Measurements from ENCODE around the gene PGPEP1.
A peak's percentile ranks its signal among the peaks of the same experiment; 100 is the strongest.
"Not testable (repeated sequence)": the region's sequence is repeated elsewhere in the genome, so short reads cannot be mapped to it uniquely, and the experiment has no call there.

Gene PGPEP1

DNA sequence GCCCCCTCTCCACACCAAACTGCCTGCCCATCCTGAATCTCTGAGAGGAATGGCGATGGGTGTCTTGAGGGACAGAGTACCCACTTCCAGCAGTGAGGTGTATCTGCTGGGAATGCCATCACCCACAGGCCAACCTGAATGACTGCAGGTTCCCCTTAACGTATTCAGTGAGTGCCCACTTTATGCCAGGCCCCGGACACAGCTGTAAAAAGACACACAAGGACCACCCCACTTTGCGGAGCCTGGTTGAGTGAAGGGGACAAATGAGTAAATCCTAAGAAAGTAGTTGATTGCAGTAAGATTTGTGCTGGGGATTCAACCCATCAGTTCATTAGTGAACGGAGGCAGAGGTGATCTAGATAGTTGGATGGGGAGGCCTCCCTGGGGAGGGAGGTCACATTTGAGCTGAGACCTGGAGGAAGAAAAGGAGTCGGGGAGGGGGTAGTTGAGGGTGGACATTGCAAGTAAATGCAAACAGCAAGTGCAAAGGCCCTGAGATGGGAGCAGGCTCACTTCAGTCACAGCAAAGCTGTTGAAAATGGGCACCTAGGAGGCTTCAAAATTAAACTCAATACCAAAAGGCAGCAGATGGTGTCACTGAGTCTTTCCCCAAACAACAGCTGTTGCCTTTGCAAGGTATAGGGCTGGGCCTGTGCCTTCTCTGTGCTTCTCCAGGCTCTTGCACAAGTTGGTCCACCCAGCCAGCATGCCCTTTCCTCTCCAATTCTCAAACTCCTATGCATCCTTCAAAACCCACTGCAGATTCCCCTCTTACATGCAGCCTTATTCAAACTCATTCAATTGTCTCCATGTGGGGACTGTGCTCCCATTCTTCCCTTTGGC lies 49.9 kb downstream of the PGPEP1 start:
- no peak for DNase-seq (ENCODE audit: low read depth in 2 of 2)

DNA sequence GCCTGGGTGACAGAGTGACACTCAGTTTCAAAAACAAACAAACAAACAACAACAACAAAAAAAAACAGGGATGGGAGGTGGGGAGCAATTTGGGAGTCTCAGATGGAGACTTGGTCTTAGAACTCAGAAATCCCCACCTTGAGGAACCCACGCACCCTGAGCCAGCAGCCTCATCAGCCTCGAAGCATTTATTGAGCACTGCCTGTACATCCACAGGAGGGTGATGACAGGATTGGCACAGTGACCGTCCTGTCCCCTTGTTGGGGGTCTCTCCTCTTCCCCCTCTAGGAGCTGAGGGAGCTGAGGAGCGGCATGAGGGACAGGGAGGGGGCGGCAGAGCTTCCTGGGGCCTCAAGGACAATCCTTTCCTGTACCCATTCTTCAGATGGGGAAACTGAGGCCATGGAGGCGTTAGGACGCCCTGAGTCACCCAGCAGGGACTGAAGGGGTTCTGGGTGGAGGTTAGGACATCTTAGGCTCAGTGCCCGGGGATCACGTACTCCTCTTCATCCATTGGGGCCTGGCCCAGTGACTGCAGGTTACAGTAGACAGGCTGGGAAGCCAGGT lies 51.2 kb downstream of the PGPEP1 start:
- DNase-seq (ENCODE audit: low read depth in 2 of 2), result no peak

DNA sequence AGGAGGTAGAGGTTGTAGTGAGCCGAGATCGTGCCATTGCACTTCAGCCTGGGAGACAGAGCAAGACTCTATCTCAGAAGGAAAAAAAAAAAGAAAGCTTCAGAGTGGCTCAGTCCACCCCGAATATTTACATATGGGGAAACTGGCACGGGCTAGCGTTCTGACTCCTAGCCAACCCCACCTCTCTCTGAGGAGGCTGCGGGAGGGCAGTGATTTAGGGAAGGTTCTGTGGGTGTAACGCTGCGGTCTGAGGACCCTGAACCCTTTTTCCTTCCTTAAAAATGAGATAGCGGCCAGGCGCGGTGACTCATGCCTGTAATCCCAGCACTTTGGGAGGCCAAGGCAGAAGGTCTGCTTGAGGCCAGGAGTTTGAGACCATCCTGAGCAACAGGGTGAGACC lies 52.0 kb downstream of the PGPEP1 start:
- no peak for DNase-seq (ENCODE audit: low read depth in 2 of 2)

DNA sequence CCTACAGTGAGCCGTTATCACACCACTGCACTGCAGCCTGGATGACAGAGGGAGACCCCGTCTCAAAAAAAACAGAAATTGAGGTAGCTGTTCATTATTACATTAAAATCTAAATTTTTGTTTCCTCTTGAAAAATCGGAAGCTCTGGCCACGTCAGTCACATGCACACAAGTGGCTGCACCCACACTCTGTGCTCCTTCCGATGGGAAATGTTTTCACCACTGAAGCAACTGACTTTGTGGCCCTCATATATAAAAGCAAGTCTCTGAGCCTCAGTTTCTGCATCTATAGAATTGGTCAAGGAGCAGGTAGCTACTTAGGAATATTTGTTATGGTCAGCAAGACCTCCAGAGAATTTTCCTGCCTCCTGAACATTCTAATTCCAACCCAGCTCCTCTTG lies 52.5 kb downstream of the PGPEP1 start:
- DNase-seq (ENCODE audit: low read depth in 2 of 2), result no peak

DNA sequence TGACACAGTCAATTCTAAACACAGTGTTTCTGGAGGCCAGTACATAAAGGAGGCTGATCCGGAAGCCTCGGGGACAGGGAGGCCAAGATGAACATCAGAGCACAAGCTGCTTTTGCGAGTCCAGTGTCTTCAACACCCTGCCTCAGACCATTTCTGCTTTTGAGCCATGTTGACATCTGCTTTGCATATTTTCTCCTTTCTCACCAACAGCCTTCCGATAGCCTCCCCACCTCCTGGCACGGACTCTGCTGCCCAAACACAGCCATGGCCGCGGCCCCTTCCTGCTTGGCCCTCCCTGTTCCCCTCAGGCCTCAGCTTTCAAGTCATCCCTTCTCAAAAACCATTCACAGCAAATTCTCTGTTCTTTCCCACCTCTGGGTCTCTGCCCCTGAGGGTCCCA lies 53.4 kb downstream of the PGPEP1 start:
- no peak for DNase-seq (ENCODE audit: low read depth in 2 of 2)

DNA sequence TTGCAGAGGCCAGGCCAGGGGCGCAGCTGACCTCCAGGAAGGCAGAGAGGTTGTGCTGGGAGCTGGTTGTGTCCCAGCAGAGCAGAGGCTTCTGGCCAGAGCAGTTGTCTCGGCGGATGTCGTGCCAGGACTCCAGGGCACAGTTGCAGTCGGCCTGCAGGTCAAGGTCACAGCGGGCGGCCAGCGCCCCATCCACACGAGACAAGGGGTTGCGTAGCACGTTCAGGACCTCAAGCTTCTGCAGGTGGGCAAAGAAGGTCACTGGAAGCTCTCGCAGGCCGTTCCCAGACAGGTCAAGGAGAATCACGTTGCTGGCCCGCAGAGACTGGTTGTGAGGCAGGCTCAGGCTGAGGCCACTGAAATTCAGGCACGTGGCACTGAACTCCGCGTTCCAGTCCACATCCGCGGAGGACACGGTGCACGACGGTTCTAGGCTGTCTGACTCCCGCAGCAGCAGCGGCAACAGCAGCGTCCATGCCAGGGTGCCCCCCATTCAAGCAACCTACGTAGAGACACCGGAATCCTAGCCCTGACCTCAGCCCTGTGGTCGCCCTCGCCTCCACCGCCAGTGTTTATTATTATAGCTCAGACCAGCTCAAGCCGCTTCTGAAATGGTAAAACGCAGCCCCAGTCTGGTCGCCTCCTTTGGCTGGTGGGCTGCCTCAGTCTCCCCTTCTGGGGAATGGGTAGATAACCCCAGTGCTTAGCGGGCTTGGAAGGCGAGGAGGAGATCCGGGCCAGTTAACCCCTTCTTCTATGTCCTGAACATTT lies 56.3 kb downstream of the PGPEP1 start:
- DNase-seq (ENCODE audit: low read depth in 2 of 2), result no peak

DNA sequence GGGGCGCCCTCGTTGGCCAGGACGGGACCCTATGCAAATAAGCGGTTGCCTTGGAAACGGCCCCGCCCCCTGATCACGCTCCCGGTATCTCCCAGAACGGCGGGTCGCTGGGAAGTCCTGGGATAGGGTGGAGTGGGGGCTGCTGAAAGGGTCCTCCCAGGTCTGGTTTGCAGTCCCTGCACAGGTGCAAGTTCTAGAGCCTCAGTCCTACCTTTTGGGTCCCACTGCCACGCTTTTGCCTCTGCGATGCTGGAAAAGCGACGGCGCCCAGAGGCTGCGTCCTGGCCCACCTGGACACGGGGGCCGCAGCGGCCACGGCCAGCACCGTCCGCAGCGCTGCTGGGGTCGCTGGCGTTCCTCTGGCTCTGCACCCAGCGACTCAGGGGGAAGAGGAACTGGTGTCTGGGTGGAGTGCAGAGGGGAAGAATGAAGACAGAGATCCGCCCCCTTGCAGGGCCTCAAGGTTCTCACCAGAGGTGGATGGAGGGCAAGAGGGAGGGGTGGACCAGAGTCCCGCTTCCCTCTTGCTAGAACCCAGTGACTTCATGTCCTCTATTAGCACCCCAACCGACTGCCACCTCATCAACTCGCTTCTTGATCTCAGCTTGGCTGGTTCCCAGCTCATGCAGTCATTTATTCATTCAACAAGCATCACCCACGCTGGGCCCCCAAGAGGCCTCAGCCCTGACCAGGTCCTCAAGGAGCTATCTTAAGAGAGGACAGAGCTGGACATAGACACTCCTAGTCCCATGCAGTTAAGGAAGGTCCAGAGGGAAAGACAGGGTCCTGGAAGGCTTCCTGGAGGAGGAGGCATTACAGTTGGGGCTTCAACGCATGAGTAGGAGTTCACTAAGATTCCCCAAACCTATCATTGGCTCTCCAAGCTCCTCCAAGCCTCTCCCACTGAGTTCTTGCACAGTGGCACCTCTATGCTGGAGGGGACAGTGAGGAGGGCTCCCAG lies 57.1 kb downstream of the PGPEP1 start, which contains the start of gene LRRC25:
Gene LRRC25 (minus strand): TSS at position 381 of the 961 bp plus-strand sequence. CDS start 659 bp downstream, outside the sequence.
- no peak for DNase-seq (ENCODE audit: low read depth in 2 of 2)

DNA sequence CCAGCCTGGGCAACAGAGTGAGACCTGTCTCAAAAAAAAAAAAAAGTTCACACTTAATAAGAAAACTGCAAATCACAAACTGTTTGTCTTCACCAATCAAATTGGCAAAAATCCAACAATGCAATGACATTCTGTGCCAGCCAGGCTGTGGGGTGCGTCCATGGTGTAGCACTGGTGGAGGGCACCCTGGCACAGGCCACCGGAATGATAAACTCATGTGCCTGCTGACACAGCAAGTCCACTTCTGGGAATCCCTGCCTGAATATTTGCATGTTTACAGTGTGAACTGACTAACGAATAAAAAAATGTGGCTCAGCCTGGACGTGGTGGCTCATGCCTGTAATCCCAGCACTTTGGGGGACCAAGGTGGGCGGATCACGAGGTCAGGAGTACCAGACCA lies 58.6 kb downstream of the PGPEP1 start:
- DNase-seq (ENCODE audit: low read depth in 2 of 2), result no peak

DNA sequence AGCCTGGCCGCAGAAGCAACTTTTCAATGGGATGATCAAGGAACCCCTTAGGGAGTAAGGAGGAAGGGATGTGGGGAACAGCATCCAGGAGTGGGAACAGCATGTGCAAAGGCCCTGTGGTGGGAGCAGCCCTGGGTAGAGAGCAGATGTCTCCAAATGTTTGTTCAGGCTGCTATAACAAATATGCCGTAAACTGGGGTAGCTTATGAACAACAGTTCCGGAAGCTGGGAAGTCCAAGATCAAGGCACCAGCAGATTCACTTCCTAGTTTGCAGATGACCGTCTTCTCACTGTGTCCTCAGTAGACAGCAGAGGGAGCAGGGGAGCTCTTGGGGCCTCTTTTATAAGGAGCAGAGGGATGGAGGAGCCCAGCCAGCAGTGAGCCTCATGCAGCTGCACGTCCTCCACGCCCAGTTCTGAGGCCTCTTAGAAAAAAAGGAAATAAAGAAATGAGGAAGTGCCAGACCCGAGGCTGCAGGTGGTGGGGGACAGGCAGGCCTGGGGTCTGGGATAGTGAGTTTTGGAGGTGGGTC lies 61.2 kb downstream of the PGPEP1 start:
- no peak for DNase-seq (ENCODE audit: low read depth in 2 of 2)

DNA sequence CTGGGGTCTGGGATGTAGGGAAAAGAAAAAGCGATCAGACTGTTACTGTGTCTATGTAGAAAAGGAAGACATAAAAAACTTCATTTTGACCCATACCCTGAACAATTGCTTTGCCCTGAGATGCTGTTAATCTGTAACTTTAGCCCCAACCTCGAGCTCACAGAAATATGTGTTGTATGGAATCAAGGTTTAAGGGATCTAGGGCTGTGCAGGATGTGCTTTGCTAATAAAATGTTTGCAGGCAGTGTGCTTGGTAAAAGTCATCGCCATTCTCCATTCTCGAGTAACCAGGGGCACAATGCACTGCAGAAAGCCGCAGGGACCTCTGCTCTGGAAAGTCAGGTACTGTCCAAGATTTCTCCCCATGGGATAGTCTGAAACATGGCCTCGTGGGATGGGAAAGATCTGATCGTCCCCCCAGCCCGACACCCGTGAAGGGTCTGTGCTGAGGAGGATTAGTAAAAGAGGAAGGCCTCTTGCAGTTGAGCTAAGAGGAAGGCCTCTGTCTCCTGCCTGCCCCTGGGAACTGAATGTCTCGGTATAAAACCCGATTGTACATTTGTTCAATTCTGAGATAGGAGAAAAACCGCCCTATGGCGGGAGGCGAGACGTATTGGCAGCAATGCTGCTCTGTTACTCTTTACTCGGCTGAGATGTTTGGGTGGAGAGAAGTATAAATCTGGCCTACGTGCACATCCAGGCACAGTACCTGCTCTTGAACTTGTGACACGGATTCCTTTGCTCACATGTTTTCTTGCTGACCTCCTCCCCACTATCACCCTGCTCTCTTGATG lies 62.3 kb downstream of the PGPEP1 start:
- not testable (repeated sequence) for DNase-seq (ENCODE audit: low read depth in 2 of 2)

DNA sequence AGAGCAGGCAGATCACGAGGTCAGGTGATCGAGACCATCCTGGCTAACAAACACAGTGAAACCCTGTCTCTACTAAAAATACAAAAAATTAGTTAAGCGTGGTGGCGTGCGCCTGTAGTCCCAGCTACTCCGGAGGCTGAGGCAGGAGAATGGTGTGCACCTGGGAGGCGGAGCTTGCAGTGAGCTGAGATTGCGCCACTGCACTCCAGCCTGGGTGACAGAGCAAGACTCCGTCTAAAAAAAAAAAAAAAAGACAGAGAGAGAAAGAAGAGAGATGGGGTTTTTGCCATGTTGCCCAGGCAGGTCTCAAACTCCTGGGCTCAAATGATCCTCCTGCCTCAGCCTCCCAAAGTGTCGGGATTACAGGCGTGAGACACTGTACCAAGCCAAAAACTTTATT lies 65.4 kb downstream of the PGPEP1 start:
- DNase-seq (ENCODE audit: low read depth in 2 of 2), result not testable (repeated sequence)

DNA sequence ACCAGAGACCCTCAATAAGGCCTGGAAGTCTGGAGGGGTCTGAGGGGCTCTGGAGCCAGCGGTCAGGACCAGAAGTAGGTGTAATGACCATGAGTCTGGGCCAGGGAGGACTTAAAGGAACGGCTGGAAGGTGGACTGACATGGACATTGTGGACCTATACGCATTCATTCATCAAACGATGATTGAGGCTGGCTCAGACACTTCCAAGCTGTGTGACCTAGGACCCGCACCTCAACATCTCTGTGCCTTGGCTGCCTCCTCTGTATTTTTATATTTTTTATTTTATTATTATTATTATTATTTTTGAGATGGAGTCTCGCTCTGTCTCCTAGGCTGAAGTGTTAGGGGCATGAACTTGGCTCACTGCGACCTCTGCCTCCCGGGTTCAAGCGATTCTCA lies 66.4 kb downstream of the PGPEP1 start:
- no peak for DNase-seq (ENCODE audit: low read depth in 2 of 2)

DNA sequence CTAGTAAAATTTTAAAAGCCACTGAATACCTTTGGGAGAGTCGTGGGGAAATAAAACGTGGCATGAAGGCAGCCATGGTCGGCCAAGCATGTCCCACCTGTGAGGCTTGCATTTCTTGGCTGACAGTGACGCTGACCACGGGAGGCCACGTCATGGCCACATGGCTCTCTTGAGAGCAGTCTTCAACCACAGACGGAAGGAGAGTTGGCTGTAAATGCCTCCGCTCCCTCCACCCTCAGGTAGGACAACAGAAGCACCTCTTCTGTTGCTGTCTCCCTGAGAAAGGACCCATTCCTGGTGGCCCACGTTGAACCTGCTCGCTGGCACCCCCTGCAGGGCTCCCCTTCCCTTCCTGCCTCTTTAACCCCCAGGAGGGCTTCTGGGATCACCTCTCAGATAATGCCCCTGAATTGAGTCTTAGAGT lies 67.7 kb downstream of the PGPEP1 start:
- DNase-seq (ENCODE audit: low read depth in 2 of 2), result no peak

DNA sequence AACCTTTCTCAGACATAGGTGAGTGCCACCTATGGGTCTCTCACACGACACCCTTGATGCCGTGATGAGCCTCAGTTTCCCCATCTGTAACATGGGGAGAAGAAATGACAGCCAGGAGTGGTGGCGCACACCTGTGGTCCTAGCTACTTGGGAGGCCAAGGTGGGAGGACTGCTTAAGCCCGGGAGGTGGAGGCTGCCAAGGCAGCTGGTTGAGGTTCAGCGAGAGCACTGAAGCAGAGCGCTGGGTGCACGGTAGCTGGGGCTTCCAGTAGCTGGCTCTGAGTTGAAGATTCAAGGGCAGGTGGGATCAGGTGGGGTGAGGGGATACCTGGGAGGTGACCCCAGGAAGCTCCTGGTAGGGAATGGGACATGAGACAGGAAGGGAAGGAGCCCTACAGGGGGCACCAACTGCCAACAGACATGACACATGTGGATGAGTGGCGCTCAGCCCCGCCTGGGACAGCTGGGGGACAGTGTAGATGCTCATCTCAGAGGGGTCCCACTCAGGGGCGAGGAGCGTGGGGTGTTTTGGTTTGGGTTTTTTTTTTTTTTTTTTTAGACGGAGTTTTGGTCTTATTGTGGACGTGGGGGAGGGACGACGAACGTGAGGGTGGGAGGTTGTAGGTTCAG lies 72.3 kb downstream of the PGPEP1 start:
- DNase-seq (ENCODE audit: low read depth in 2 of 2), result no peak

DNA sequence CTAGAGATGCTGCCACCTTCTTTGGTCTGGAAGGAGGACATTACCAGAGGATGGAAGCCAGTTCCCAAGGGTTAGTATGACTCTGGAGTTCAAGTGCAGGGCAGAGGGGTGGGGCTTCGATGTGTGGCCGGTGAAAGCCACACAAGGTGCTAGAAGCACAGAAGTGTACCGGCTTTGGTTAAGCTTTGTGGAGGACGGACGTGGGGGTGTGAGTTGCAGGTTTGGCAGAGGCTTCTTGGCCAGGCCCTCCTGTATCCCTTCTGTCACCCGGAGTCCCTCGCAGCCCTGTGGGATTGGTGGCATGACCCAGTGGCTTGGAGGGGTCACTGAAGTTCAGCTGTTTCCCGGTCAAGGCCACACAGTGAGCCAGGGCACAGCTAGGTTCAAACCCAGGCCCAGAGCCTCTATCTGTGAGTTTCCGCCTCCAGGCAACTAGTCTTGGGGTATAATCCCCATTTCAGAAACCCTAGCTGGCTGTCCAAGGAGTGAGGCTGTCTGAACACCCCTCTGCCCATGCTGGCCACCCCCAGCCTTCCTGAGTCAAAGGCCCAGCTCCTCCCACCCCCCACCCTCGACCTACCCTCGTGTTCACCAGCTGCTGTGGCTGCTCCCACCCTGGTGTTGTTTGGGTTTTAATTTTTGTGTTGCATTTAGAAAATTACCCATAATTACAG lies 74.2 kb downstream of the PGPEP1 start:
- DNase-seq (ENCODE audit: low read depth in 2 of 2), result no peak

DNA sequence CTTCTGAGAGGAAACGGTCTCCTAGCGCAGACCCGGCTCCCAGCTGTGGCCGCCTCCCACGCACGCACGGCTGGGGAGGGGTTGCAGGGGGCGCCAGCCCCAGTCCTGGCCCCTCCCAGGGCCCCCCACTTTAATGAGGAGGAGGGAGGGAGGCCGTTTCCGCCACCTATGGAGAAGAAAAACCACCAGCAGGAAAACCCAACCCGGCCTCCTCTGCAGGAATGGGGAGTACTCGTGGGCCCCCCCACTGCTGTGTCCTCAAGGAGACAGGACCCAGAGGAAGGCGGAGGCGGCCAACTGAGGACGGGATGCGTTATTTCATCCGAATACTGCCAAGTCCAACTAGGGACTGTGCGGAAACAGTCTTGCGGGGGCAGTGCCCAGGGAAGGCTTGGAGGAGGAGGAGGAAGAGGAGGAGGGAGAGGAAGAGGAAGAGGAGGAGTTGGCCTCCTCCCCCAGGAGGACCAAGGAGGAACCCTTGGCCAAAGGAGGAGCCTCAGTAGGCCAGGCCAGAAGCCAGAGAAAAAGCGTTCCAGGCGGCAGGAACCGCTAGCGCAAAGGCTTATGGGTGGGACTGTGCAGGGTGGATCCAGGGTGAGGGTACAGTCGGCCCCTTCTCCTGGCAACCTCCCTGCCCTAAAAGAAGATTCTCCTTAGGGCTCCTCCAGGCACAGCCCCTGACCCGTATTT lies 74.9 kb downstream of the PGPEP1 start:
- no peak for DNase-seq (ENCODE audit: low read depth in 2 of 2)

DNA sequence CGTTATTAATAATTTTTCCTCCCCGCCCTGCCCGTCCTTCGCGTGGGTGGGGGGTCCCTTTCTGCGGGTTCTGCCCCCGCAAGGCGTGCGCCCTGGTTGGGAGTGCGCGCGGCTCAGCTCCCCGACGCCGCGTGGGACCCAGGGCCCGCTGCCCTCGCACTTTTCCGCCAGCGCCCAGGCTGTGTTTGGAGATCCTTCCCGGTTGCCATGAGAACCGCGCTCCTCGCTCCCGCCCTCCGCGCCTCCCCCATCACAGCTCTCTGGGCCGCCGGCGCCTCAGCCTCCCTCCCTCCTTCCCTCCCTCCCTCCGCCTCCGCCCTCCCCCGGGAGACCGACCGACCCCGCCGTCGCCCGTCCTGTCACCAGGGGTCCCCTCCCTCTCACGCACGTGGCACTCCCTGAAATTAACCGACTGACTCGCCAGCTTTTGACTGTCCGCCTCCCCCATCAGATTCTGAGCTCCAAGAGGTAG lies 76.4 kb downstream of the PGPEP1 start:
- DNase-seq (ENCODE audit: low read depth in 2 of 2), result peak; percentile 56 to 73

DNA sequence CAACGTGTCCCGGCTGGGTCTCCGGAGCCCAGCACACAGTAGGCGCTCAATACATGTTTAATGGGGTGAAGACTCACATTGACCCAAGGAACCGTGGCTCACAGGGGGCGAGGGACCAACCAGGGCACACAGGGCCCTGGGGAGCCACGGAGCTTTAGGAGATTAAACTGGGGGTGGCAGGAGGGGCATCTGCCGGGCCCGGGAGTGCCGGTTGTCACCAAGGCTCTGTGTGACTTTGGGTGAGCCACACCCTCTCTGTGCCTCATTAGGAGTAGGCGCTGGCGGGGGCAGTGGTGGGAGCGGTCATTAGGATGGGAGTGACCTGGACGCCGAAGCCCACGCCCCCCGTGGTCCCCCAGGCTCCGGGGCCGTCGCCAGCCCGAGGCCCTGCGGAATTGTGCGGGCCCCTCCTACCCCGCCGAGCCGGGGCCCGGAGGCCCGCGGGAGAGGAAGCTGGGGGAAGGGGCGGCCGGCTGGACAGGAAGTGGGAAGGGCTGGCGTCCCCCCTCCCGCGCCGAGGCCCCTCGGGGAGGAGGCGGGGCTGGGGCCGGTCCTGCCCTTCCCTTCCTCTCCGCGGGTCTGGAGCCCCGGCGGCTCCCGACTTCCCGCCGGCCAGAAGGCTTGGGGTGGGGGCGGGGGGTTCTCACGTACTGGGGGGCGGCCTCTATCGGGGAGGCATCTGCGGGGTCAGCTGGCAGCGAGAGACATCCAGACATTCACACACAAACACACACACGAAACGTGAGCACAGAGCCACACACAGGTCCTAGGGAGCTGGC lies 77.0 kb downstream of the PGPEP1 start:
- DNase-seq (ENCODE audit: low read depth in 2 of 2), result peak in 1 of 2 donors; percentile 43

Measured in stimulated activated CD8-positive, alpha-beta memory T cell treated with anti-CD3 and anti-CD28 coated beads, Interleukin-7, amount 100 ng/mL, for 4 hours (primary cell).